H1 (cell line): ENCODE measurements around the gene CLDN3. TPM values are rescaled to one million over a fixed set of nuclear protein-coding genes. Genes with fewer than 3 reads are reported as not detected.

ENCODE experiments used
- CTCF ChIA-PET: fragments of 300-600 bp; sonication (Branson Sonifier 250); formaldehyde crosslinking; loops from one replicate; lab custom pipeline; 2021; ENCODE audit not compliant: partially characterized antibody; lab: Charles Lee
- POLR2A ChIA-PET: fragments of 300-600 bp; sonication (Branson Sonifier 250); formaldehyde crosslinking; loops from one replicate; lab custom pipeline; 2021; ENCODE audit warnings: inconsistent platforms; ENCODE audit not compliant: partially characterized antibody; lab: Charles Lee
- DNase-seq, 2 experiments: peaks; one replicate each; pipeline versions ENCODE4 v3.0.0 to v3.0.0-alpha.2; 2010 to 2022; ENCODE audit warnings: low spot score in 2 of 2, low read depth in 1 of 2, mixed read lengths in 1 of 2
- FAIRE-seq: peaks from 2 replicates; lab custom pipeline; 2011; peaks lifted over from hg19 to GRCh38; lab: Jason Lieb, UNC
- H2AFZ ChIP-seq: 2 replicates; pipeline ENCODE4 v1.8.1; 2012; ENCODE audit warnings: low read length, inconsistent platforms
- H2AK5ac ChIP-seq: 2 replicates; pipeline ENCODE4 v1.6.1; 2013; ENCODE audit warnings: low read depth, low read length
- H2BK120ac ChIP-seq: replicated peaks from 2 replicates; pipeline ENCODE3; 2013; ENCODE audit warnings: low read depth, low read length, inconsistent platforms
- H2BK12ac ChIP-seq: 2 replicates; pipeline ENCODE4 v1.6.1; 2013; ENCODE audit warnings: low read depth, low read length
- H2BK15ac ChIP-seq: 2 replicates; pipeline ENCODE4 v1.6.1; 2013; ENCODE audit warnings: low read length
- H2BK20ac ChIP-seq: 2 replicates; pipeline ENCODE4 v1.6.1; 2013; ENCODE audit warnings: low read length
- H2BK5ac ChIP-seq: 2 replicates; pipeline ENCODE4 v1.6.1; 2013; ENCODE audit warnings: low read depth, low read length
- H3K14ac ChIP-seq: 2 replicates; pipeline ENCODE4 v1.6.1; 2013; ENCODE audit warnings: inconsistent platforms; ENCODE audit not compliant: insufficient read length
- H3K18ac ChIP-seq: 2 replicates; pipeline ENCODE4 v1.6.1; 2013; ENCODE audit warnings: low read length; ENCODE audit errors: extremely low read depth
- H3K23ac ChIP-seq: 2 replicates; pipeline ENCODE4 v1.6.1; 2013; ENCODE audit warnings: inconsistent platforms; ENCODE audit not compliant: insufficient read length
- H3K23me2 ChIP-seq: 2 replicates; pipeline ENCODE4 v1.6.1; 2013; ENCODE audit warnings: low read depth, low read length
- H3K27ac ChIP-seq: 2 replicates; pipeline ENCODE4 v1.6.1; 2011; ENCODE audit warnings: low read depth, low read length, inconsistent platforms
- H3K27me3 ChIP-seq, 4 experiments: replicated peaks in 1 of 4; 1 replicate in 1 of 4; 2 replicates in 3 of 4; pipeline versions ENCODE4 v1.6.1 to v1.8.1; 2011 to 2013; ENCODE audit warnings: low read length in 3 of 4, mild to moderate bottlenecking in 3 of 4, inconsistent platforms in 2 of 4, mixed read lengths in 2 of 4, moderate library complexity in 1 of 4; ENCODE audit not compliant: control insufficient read depth in 3 of 4, insufficient read depth in 3 of 4; ENCODE audit errors: extremely low read depth in 1 of 4
- H3K36me3 ChIP-seq, 4 experiments: 2 replicates each; pipeline versions ENCODE4 v1.6.1 to v1.8.1; 2011 to 2013; ENCODE audit warnings: mild to moderate bottlenecking in 4 of 4, low read length in 3 of 4, moderate library complexity in 2 of 4, control low read depth in 1 of 4, inconsistent platforms in 1 of 4; ENCODE audit not compliant: insufficient read depth in 4 of 4, control insufficient read depth in 2 of 4
- H3K4ac ChIP-seq: replicated peaks from 2 replicates; pipeline ENCODE3; 2013; ENCODE audit warnings: low read length, low read depth, mixed read lengths, inconsistent platforms; ENCODE audit not compliant: insufficient read length
- H3K4me1 ChIP-seq, 4 experiments: replicated peaks in 1 of 4; 1 replicate in 1 of 4; 2 replicates in 3 of 4; pipeline versions ENCODE4 v1.6.1 to v1.8.1; 2011 to 2013; ENCODE audit warnings: low read length in 3 of 4, inconsistent platforms in 2 of 4, mixed read lengths in 1 of 4; ENCODE audit not compliant: insufficient read depth in 4 of 4, control insufficient read depth in 3 of 4
- H3K4me2 ChIP-seq, 2 experiments: 2 replicates each; pipeline versions ENCODE4 v1.6.1 to v1.8.1; 2011 to 2013; ENCODE audit warnings: low read depth in 2 of 2, low read length in 2 of 2, control low read depth in 1 of 2, inconsistent platforms in 1 of 2, mild to moderate bottlenecking in 1 of 2; ENCODE audit not compliant: insufficient read depth in 1 of 2
- H3K4me3 ChIP-seq, 4 experiments: fragments of 200-600, 300-600 bp in 1 of 4; sonication (generic), shearing (Covaris generic), sonication (Bioruptor Twin) in 1 of 4; 2 replicates each; pipeline versions ENCODE4 v1.5.1 to v1.8.1; 2011 to 2016; ENCODE audit warnings: low read length in 4 of 4, low read depth in 3 of 4, control low read depth in 2 of 4, inconsistent platforms in 2 of 4, mild to moderate bottlenecking in 2 of 4, mixed read lengths in 1 of 4, moderate library complexity in 1 of 4; ENCODE audit not compliant: insufficient read depth in 2 of 4; ENCODE audit errors: extremely low read depth in 1 of 4
- H3K56ac ChIP-seq: replicated peaks from 2 replicates; pipeline ENCODE3; 2013; ENCODE audit warnings: low read depth, mild to moderate bottlenecking, mixed read lengths, low read length, inconsistent platforms; ENCODE audit not compliant: insufficient read length
- H3K79me1 ChIP-seq: 2 replicates; pipeline ENCODE4 v1.6.1; 2013; ENCODE audit warnings: low read depth, low read length, control low read depth
- H3K79me2 ChIP-seq, 2 experiments: 2 replicates each; pipeline versions ENCODE4 v1.6.1 to v1.8.1; 2012 to 2013; ENCODE audit warnings: low read length in 2 of 2, mild to moderate bottlenecking in 2 of 2, inconsistent platforms in 1 of 2; ENCODE audit not compliant: insufficient read depth in 2 of 2, control insufficient read depth in 1 of 2
- H3K9ac ChIP-seq, 4 experiments: replicated peaks in 1 of 4; 1 replicate in 1 of 4; 2 replicates in 3 of 4; pipeline versions ENCODE4 v1.6.1 to v1.8.1; 2011 to 2013; ENCODE audit warnings: low read depth in 3 of 4, low read length in 3 of 4, control low read depth in 2 of 4, mild to moderate bottlenecking in 2 of 4, moderate library complexity in 2 of 4, inconsistent platforms in 1 of 4; ENCODE audit errors: extremely low read depth in 1 of 4
- H3K9me3 ChIP-seq, 2 experiments: 2 replicates each; pipeline versions ENCODE4 v1.6.1 to v1.8.1; 2012 to 2013; ENCODE audit warnings: mild to moderate bottlenecking in 2 of 2, moderate library complexity in 2 of 2, control low read depth in 1 of 2, inconsistent platforms in 1 of 2, low read depth in 1 of 2, low read length in 1 of 2, mixed read lengths in 1 of 2; ENCODE audit not compliant: insufficient read depth in 2 of 2
- H4K20me1 ChIP-seq, 2 experiments: replicated peaks in 1 of 2; 2 replicates each; pipeline versions ENCODE3 to v1.8.1; 2011 to 2013; ENCODE audit warnings: inconsistent platforms in 2 of 2, low read length in 2 of 2, mild to moderate bottlenecking in 1 of 2; ENCODE audit not compliant: insufficient read depth in 2 of 2, control insufficient read depth in 1 of 2
- H4K5ac ChIP-seq: 2 replicates; pipeline ENCODE4 v1.6.1; 2013; ENCODE audit warnings: low read length, low read depth, mixed read lengths, inconsistent platforms; ENCODE audit not compliant: insufficient read length
- H4K8ac ChIP-seq: 2 replicates; pipeline ENCODE4 v1.8.0; 2013; ENCODE audit warnings: mild to moderate bottlenecking, moderate library complexity, low read length, inconsistent platforms; ENCODE audit not compliant: insufficient read depth; ENCODE audit errors: extremely low read depth
- H4K91ac ChIP-seq: replicated peaks from 2 replicates; pipeline ENCODE3; 2013; ENCODE audit warnings: low read length, mixed read lengths, inconsistent platforms; ENCODE audit not compliant: insufficient read length
- ASH2L ChIP-seq: fragments of 200-600, 300-600 bp; sonication (generic); IDR thresholded peaks from one replicate; pipeline ENCODE4 v1.7.1; 2017; ENCODE audit warnings: low read length
- BACH1 ChIP-seq: IDR thresholded peaks from 2 replicates; pipeline ENCODE4 v1.6.1; 2012; ENCODE audit warnings: low read length, improper control_type of control experiment
- CTCF ChIP-seq, 3 experiments: IDR thresholded peaks; 1 replicate in 2 of 3; 2 replicates in 1 of 3; pipeline versions ENCODE4 v1.5.1 to v1.6.1; 2011; ENCODE audit warnings: low read length in 3 of 3, mild to moderate bottlenecking in 3 of 3, inconsistent platforms in 2 of 3, low read depth in 1 of 3, moderate library complexity in 1 of 3; ENCODE audit not compliant: insufficient read depth in 1 of 3; ENCODE audit errors: control extremely low read depth in 1 of 3
- FOSL1 ChIP-seq: IDR thresholded peaks from 2 replicates; pipeline ENCODE4 v1.6.1; 2011; ENCODE audit warnings: mild to moderate bottlenecking, low read depth, low read length, moderate library complexity; ENCODE audit not compliant: insufficient read depth
- KDM5A ChIP-seq: fragments of 200-600 bp; IDR thresholded peaks from 2 replicates; pipeline ENCODE4 v1.7.1; 2012; ENCODE audit warnings: mild to moderate bottlenecking, low read length, inconsistent platforms, mixed read lengths
- MAFK ChIP-seq: IDR thresholded peaks from 2 replicates; pipeline ENCODE4 v1.6.1; 2012; ENCODE audit warnings: low read depth, mild to moderate bottlenecking, improper control_type of control experiment, low read length
- MAX ChIP-seq: IDR thresholded peaks from 2 replicates; pipeline ENCODE4 v1.6.1; 2012; ENCODE audit warnings: inconsistent platforms
- RBBP5 ChIP-seq: IDR thresholded peaks from 2 replicates; pipeline ENCODE4 v1.7.1; 2012; ENCODE audit warnings: low read depth, mild to moderate bottlenecking, inconsistent platforms, low read length, moderate library complexity, borderline replicate concordance
- SP2 ChIP-seq: IDR thresholded peaks from 2 replicates; pipeline ENCODE4 v1.6.1; 2012; ENCODE audit warnings: mild to moderate bottlenecking, low read length, inconsistent platforms
- SP4 ChIP-seq: IDR thresholded peaks from 2 replicates; pipeline ENCODE4 v1.6.1; 2012; ENCODE audit warnings: low read length, inconsistent platforms
- SRF ChIP-seq: IDR thresholded peaks from 2 replicates; pipeline ENCODE4 v1.6.1; 2011; ENCODE audit warnings: mild to moderate bottlenecking, low read depth, low read length, moderate library complexity
- TBP ChIP-seq: IDR thresholded peaks from 2 replicates; pipeline ENCODE4 v1.6.1; 2011; ENCODE audit warnings: low read depth, low read length, improper control_type of control experiment
- TCF12 ChIP-seq: IDR thresholded peaks from 2 replicates; pipeline ENCODE4 v1.6.1; 2011; ENCODE audit warnings: low read depth, mild to moderate bottlenecking, low read length
- WGBS, 2 experiments: shearing (Covaris generic) in 1 of 2; methylation state at CpG; one replicate each; pipeline versions ENCODE4 v1.1.6 to v1.1.7; 2013 to 2015; ENCODE audit warnings: low lambda C conversion rate in 2 of 2, mixed read lengths in 2 of 2, inconsistent platforms in 1 of 2, low coverage in 1 of 2, missing lambda C conversion rate in 1 of 2; ENCODE audit not compliant: insufficient replicate concordance in 2 of 2, insufficient coverage in 1 of 2, insufficient read length in 1 of 2; ENCODE audit errors: extremely low coverage in 1 of 2, missing lambda C conversion rate in 1 of 2; 5-methylcytosine and 5-hydroxymethylcytosine counted together
- polyA plus RNA-seq, 7 experiments: library from polyadenylated mRNA; depleted of rRNA in 3 of 7; stranded (reverse) in 5 of 7; unstranded in 2 of 7; fragments of >200 nt in 5 of 7; fragments of 200-250 nt in 2 of 7; gene quantifications; 1 replicate in 5 of 7; 2 replicates in 1 of 7; 4 replicates in 1 of 7; pipeline versions ENCODE4 v1.2.1 to v1.2.3, GENCODE V29; 2011 to 2013; ENCODE audit warnings: missing spikeins in 2 of 7, mixed read lengths in 2 of 7
- total RNA-seq: library from RNA; stranded (reverse); fragmentation: NEBNext Ultra II Directional; extraction: Animal tissue kit (Norgen Biotek cat#: 25700); gene quantifications from 2 replicates; pipeline ENCODE4 v1.2.1, GENCODE V29; 2021

The CLDN3 gene
- total and polyA plus RNA-seq, 2 of the 8 experiments (the other 6 are each of a cell fraction or from before 2014, with no cell fraction given), result 19.1 to 65.2 TPM

- Histone ChIP-seq H3K4me1 (peaks cover 0 to 8% (median 3%) of the 10 kb centered on the region in 4 experiments; a peak in 4 of 7 replicates), H3K23me2 (no peaks in the 10 kb centered on the region), H4K5ac (no peak overlapping the region), H2AFZ (no peak overlapping the region), H2AK5ac (no peak overlapping the region), H3K4ac (no peak overlapping the region), H3K9me3 (no peaks in the 10 kb centered on the region), H2BK5ac (no peak overlapping the region), H4K91ac (no peak overlapping the region), H2BK15ac (no peak overlapping the region), H3K56ac (no peak overlapping the region), H4K8ac (no peak overlapping the region), H2BK20ac (no peak overlapping the region), H3K18ac (no peak overlapping the region), H3K27me3 (no peaks in the 10 kb centered on the region; a peak in 1 of 7 replicates), H3K9ac (no peak overlapping the region), H3K36me3 (no peaks in the 10 kb centered on the region), H3K4me2 (0 out of 4 replicates have a peak overlapping the region, but pooled peaks of 1 of the 2 experiments have one; percentile 46), H3K79me1 (no peaks in the 10 kb centered on the region), H3K79me2 (no peaks in the 10 kb centered on the region), H3K14ac (no peak overlapping the region), H3K23ac (no peak overlapping the region), H2BK120ac (no peak overlapping the region), H2BK12ac (no peak overlapping the region), H4K20me1 (no peaks in the 10 kb centered on the region), H3K27ac (no peak overlapping the region), H3K4me3 (no peak overlapping the region)
- WGBS, 2 experiments, result 67% methylated on average over 1 of the region's 1 CpG; no CpG with 5 or more reads in 1 of the 2 experiments
- POLR2A ChIA-PET, result interaction anchor here (0.6 to 1.2 kb wide), 3 partner anchors 20 to 46 kb away, joined by 3 to 7 read pairs (median 6); partner anchors contain the start of gene ABHD11
- CTCF ChIA-PET, result no interaction called here
- TF ChIP-seq TBP (no peak), ASH2L (no peak), MAX (no peak), SP2 (no peak), SRF (no peak), TCF12 (no peak), MAFK (no peak), BACH1 (no peak), FOSL1 (no peak), CTCF (IDR thresholded peaks at IDR 0.05; ENCODE audit: control extremely low read depth in 1 of 3, insufficient read depth in 1 of 3, low read depth in 1 of 3, low read length in 3 of 3) (no peak), SP4 (no peak), KDM5A (no peak), RBBP5 (no peak)
- FAIRE-seq, result no peak
- DNase-seq, result no peak
Measured at GRCh38 chr7:73762659-73762999, 7.4 kb downstream of the CLDN3 start.
